IgD-negative memory B cell (primary cell): Measurements from ENCODE around the gene NNAT. TPM values are rescaled to one million over a fixed set of nuclear protein-coding genes. Genes with fewer than 3 reads are reported as not detected.
A peak's percentile ranks its signal among the peaks of the same experiment; 100 is the strongest.

Experiments
- H3K27ac Mint-ChIP-seq, 3 donors: one replicate each; pipeline ENCODE4 v1.8.0; 2020 to 2022; ENCODE audit warnings: mild to moderate bottlenecking in 3 of 3, mixed read lengths in 3 of 3, moderate library complexity in 1 of 3
- H3K27me3 Mint-ChIP-seq: one replicate; pipeline ENCODE4 v1.8.0; 2021; ENCODE audit warnings: mixed read lengths
- H3K36me3 Mint-ChIP-seq: one replicate; pipeline ENCODE4 v1.8.0; 2020; ENCODE audit warnings: mild to moderate bottlenecking, mixed read lengths
- H3K4me1 Mint-ChIP-seq, 3 donors: one replicate each; pipeline ENCODE4 v1.8.0; 2020 to 2022; ENCODE audit warnings: mixed read lengths in 3 of 3, mild to moderate bottlenecking in 1 of 3
- H3K4me3 Mint-ChIP-seq, 4 donors: one replicate each; pipeline ENCODE4 v1.8.0; 2020 to 2022; ENCODE audit warnings: mild to moderate bottlenecking in 4 of 4, mixed read lengths in 4 of 4, moderate library complexity in 3 of 4
- H3K9me3 Mint-ChIP-seq, 3 donors: one replicate each; pipeline ENCODE4 v1.8.0; 2020 to 2021; ENCODE audit warnings: mixed read lengths in 3 of 3, mild to moderate bottlenecking in 1 of 3
- polyA plus RNA-seq: library from polyadenylated mRNA; unstranded; fragments of 300-500 nt; fragmentation: Illumina TruSeq; gene quantifications from one replicate; pipeline ENCODE4 v1.2.3, GENCODE V29; 2021

Gene NNAT
- polyA plus RNA-seq, 1 donor from 2014 or later = not detected

DNA sequence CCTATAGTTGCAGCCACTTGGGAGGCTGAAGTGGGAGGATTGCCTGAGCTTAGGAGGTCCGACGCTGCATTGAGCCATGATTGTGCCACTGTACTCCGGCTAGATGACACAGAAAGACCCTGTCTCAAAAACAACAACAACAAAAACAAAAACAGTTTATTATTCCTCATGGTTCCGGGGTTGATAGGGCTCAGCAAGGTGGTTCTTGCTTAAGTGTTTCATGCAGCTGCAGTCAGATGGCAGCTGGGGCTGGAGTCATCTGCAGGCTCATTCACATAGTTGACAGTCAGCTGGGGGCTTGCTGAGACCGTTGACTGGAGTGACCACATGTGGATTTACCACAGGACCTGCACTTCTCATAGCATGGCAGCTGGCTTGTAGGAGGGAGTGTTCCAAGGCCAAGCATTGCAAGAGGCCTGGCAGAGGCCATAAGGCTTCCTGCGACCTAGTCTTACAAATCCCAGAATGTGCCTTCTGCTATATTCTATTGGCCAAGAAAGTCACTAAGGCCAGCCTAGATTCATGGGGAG, 28.9 kb upstream of the NNAT start:
- Mint-ChIP-seq H3K4me1 (peaks cover 6 to 10% (median 10%) of the 10 kb centered on the region in 3 donors), H3K27me3 (no peaks in the 10 kb centered on the region), H3K36me3 (peaks cover 15% of the 10 kb centered on the region), H3K4me3 (no peak overlapping the region), H3K9me3 (peaks cover 0 to 3% (median 0%) of the 10 kb centered on the region in 3 donors), H3K27ac (no peak overlapping the region)

DNA sequence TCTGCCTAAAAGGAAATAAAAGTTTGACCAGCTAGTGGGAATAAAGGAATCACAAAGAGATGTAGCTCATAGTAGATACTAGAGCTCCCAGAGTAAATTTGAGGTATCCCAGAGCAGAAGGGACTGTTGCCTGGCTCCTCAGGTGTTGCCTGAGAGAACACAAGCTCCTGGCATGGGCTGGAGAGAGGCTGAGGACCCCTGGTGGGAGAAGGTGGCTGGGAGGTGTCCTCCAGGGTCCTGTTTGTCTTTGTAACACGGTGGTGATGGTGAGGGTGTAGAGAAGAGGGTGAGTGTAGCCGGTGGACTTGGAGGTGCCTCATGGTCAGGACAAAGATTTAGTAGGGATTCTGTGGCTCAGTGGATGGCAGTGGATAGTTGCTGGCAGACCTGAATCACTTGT, 28.1 kb upstream of the NNAT start:
- no peak overlapping the region for H3K4me3 Mint-ChIP-seq
- no peak overlapping the region for H3K27ac Mint-ChIP-seq
- H3K4me1 Mint-ChIP-seq = peaks cover 0 to 4% (median 2%) of the 10 kb centered on the region in 3 donors
- no peaks in the 10 kb centered on the region for H3K27me3 Mint-ChIP-seq
- H3K9me3 Mint-ChIP-seq = peaks cover 0 to 3% (median 0%) of the 10 kb centered on the region in 3 donors
- peaks cover 15% of the 10 kb centered on the region for H3K36me3 Mint-ChIP-seq

DNA sequence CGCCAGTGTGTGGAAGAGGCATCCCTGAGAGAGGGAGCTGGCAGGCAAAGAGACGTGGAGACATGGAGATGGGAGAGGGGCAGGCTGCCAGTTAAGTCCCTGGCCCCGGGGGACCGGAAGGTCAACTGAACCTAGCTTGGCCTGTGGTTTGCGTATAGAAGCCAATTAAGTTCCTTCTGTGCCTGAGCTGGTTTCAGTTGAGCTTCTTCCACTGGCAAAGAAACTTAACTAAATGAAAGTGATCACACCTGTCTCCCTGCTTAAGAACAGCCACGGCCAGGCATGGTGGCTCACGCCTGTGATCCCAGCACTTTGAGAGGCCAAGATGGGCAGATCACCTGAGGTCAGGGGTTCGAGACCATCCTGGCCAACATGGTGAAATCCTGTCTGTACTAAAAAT, 26.7 kb upstream of the NNAT start:
- Mint-ChIP-seq H3K27me3 (no peaks in the 10 kb centered on the region), H3K4me1 (peaks cover 0 to 5% (median 0%) of the 10 kb centered on the region in 3 donors), H3K4me3 (no peak overlapping the region), H3K27ac (no peak overlapping the region), H3K36me3 (peaks cover 17% of the 10 kb centered on the region), H3K9me3 (peaks cover 0 to 3% (median 0%) of the 10 kb centered on the region in 3 donors)

DNA sequence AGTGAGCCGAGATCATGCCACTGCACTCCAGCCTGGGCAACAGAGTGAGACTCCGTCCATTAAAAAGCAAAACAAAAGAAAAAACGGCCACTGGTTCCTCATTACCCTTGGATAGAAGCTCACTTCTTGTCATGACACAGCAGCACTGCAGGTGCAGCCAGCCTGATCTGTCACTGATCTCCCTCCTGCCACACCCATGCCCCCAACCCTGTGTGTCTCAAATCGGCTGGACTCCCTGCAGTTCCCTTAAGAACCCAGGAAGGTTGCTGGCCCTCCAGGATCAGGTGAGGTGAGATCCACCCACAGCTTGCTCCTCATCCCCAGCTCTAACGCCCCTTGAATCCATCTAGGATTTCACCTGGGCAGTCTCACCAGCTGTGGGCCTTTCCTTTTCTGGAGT, 26.3 kb upstream of the NNAT start:
- Mint-ChIP-seq H3K4me3 (no peak overlapping the region), H3K36me3 (peaks cover 17% of the 10 kb centered on the region), H3K27me3 (no peaks in the 10 kb centered on the region)

DNA sequence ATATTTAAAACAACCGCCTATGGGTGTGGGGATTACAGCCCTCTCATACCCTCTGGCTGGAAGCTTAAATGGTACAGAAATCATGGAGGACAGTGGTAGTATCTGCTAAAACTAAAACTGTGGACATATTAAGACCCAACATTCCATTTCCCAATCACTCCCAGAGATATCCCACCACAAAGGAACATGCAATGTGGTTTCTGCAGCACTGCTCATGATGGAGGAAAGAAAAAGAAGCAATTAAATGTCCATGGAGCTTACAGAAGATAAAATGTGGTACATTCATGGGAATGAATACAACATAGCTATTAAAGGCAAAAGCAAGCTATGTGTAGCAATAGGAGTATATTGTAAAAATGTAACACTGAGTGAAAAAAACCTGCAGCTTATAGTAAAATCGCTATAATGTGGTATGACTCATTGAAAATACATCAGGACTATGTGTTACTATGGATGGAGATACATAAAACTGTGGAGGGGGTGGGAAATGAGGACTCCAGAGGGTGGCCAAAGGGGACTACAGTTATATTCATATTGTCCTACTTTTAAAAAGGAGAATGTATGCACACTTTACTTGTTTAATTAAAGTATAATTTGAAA, 22.9 kb upstream of the NNAT start:
- no peak overlapping the region for H3K4me3 Mint-ChIP-seq

More for the DNA sequence above, 26.3 kb upstream of the NNAT start:
- no peak overlapping the region for H3K27ac Mint-ChIP-seq
- peaks cover 0 to 3% (median 0%) of the 10 kb centered on the region in 3 donors for H3K9me3 Mint-ChIP-seq
- peaks cover 0 to 5% (median 0%) of the 10 kb centered on the region in 3 donors for H3K4me1 Mint-ChIP-seq

DNA sequence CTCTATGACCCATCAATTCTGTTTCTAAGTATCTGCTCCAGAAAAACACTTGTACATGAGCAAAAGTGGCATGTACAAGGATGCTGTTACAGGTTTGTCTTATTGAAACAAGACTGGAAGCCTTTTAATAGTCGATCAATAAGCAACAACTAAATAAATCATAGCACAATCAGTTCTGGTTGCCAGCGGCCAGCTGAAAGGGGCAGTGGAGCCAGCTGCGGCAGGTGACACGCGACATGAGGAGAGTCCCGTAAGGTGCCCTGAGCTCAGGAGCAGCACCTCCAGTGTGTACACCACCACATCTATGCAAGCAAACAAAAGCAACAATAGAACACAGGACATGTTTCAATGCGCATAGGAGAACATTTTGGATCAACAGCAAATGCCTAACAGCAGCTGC, 20.7 kb upstream of the NNAT start:
- H3K9me3 Mint-ChIP-seq = no peaks in the 10 kb centered on the region
- peaks cover 0 to 4% (median 3%) of the 10 kb centered on the region in 3 donors for H3K4me1 Mint-ChIP-seq
- peaks cover 5% of the 10 kb centered on the region for H3K36me3 Mint-ChIP-seq
- no peak overlapping the region for H3K4me3 Mint-ChIP-seq
- no peak overlapping the region for H3K27ac Mint-ChIP-seq
- H3K27me3 Mint-ChIP-seq = no peaks in the 10 kb centered on the region

More for the DNA sequence above, 22.9 kb upstream of the NNAT start:
- Mint-ChIP-seq H3K4me1 (peaks cover 0 to 3% (median 3%) of the 10 kb centered on the region in 3 donors), H3K27me3 (no peaks in the 10 kb centered on the region), H3K27ac (no peak overlapping the region), H3K36me3 (peaks cover 13% of the 10 kb centered on the region), H3K9me3 (no peaks in the 10 kb centered on the region)

DNA sequence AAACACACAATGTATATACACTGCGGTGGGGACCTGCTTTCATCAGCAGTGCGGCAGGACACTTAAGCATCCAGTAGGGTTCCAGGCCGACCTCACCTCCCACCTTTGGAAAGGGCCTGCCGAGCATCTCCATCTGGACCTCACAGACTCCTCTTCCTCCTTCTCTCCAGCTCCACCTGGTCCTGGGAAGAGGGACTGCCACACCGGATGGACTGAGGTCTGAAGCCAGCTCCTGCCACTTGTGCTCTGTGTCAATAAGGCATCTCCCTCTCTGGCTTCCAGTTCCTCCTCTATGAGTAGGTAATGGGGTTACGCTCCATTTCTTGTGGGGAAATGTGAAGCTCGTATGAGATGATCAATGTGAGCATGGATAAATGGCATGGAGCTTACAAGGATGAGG, 19.1 kb upstream of the NNAT start:
- Mint-ChIP-seq H3K9me3 (no peaks in the 10 kb centered on the region), H3K36me3 (peaks cover 5% of the 10 kb centered on the region), H3K4me3 (no peak overlapping the region), H3K4me1 (peaks cover 0 to 4% (median 3%) of the 10 kb centered on the region in 3 donors), H3K27me3 (no peaks in the 10 kb centered on the region), H3K27ac (no peak overlapping the region)

DNA sequence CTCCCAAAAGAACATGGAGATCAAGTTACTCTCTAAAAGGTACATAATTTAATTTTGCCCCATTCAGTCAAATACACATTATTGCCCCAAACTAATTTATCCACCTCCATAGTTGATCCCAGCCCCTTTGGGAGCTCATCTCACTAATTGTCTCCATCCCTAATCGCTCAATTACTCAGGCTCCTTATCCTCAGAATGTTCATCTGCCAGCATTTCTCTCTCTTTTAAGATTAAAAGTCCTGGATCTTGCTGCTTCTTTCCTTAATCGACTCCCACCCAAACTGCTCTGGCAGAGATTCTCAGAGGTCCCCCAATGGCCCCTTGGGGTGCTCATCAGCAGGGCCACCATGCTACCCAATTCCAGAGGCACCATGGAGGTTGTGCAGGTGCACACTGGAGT, 18.4 kb upstream of the NNAT start:
- Mint-ChIP-seq H3K36me3 (peaks cover 5% of the 10 kb centered on the region), H3K27ac (no peak overlapping the region), H3K4me1 (peaks cover 0 to 4% (median 3%) of the 10 kb centered on the region in 3 donors), H3K9me3 (no peaks in the 10 kb centered on the region), H3K4me3 (no peak overlapping the region), H3K27me3 (no peaks in the 10 kb centered on the region)

DNA sequence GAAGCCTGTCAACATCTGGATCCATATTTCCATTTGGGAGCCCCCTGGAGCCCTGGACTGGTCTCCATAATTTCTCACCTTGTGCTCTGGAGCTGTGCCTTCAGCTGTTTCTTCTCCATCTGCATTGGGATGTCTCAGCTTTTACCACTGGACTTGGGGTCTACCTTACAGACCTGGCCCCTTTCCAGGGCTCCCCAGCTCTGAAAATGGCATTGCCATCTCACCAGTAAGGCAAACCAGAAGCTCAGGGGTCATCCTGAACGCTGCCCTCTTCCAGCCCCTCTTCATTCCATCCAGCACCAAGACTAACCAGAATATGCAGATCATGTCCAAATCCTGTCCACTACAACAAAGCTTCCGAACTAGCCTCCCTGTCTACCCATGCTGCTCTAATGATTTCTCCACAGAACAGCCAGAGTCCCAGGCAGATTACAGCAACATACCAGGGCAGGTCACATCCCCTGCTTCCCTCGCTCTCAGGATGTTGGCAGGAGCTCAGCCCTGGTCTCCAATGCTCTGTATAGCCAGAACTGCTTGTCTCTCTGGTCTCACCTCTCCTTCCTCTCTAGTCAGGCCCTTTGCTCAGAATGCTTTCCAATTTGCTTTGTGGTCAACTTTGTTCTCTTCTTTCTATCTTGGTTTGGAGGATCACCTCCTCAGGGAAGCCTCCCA, 17.7 kb upstream of the NNAT start:
- peaks cover 5% of the 10 kb centered on the region for H3K36me3 Mint-ChIP-seq
- H3K27me3 Mint-ChIP-seq = no peaks in the 10 kb centered on the region
- peaks cover 0 to 4% (median 3%) of the 10 kb centered on the region in 3 donors for H3K4me1 Mint-ChIP-seq
- no peak overlapping the region for H3K4me3 Mint-ChIP-seq
- no peaks in the 10 kb centered on the region for H3K9me3 Mint-ChIP-seq
- no peak overlapping the region for H3K27ac Mint-ChIP-seq

DNA sequence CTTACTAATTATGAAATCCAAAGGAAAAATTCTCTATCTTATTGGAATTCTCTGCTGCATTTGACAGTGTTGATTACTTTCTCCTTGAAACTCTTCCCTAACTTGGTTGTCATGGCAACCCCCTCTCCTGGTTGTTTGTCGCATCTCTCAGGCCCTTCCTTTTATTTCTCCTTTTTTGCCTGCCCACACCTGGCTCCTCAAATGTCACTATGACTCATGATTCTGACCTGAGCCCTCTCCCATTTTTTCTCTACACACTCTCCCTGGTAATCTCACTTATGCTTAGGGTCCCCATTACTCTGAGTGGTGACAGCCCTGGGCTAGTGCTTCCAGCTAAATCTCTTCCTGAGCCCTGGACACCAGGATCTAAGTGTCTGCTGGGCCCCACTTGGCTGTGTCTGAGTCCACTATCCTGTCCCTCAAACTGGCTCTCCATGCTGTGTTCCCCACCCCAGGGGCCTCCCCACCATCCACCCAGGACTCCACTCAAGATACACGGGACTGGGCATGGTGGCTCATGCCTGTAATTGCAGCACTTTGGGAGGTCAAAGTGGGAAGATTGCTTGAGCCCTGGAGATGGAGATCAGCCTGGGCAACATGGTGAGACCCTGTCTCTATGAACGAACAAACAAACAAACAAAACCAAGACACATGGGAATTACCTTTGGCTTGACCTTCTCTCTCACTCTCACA, 16.5 kb upstream of the NNAT start:
- Mint-ChIP-seq H3K36me3 (peaks cover 5% of the 10 kb centered on the region), H3K4me3 (no peak overlapping the region), H3K27ac (no peak overlapping the region), H3K4me1 (peaks cover 1 to 3% (median 2%) of the 10 kb centered on the region in 3 donors), H3K9me3 (no peaks in the 10 kb centered on the region), H3K27me3 (no peaks in the 10 kb centered on the region)

DNA sequence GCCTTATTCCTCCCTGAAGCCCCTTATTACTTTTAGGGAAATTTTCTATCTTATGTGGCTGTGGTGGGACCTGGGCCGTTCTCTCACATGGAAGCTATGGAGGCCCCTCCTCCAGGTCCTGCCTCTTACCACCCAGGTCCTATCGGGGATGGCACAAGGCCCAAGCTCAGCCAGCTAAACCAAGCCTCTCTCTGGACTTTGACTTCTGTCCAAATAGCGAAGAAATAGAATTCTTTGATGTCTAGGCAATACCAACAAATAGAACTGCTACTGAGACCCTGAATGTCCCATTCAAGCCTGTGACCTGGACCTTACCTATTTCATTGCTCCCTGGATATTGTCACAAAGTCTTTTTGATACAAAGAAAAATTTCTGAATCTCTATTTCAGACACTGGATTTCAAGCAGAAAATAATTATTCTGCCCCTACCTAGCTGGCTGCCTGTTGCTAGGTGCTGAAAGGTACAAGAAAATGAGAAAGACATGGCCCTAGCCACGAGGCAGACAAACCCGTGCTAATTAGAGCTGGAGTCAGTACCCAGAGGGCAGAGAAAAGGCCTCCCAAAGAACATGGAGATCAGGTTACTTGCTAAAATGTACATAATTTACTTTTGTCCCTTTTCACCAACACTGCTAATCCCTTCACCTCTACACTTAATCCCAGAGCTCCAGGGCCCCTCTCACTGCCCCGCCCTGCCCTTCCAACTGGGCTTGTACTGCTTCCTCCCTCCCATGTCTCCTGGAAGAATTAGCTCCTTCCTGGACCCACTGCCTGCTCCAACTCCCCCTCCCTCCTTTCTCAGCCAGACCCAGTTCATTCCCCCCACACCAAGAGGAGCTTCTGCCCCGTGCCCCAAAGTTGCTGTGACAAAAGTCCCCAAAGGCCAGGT, 15.5 kb upstream of the NNAT start:
- H3K4me3 Mint-ChIP-seq = no peak overlapping the region
- H3K36me3 Mint-ChIP-seq = peaks cover 6% of the 10 kb centered on the region
- H3K4me1 Mint-ChIP-seq = peaks cover 1 to 3% (median 2%) of the 10 kb centered on the region in 3 donors
- no peaks in the 10 kb centered on the region for H3K9me3 Mint-ChIP-seq
- H3K27me3 Mint-ChIP-seq = no peaks in the 10 kb centered on the region
- H3K27ac Mint-ChIP-seq = no peak overlapping the region

DNA sequence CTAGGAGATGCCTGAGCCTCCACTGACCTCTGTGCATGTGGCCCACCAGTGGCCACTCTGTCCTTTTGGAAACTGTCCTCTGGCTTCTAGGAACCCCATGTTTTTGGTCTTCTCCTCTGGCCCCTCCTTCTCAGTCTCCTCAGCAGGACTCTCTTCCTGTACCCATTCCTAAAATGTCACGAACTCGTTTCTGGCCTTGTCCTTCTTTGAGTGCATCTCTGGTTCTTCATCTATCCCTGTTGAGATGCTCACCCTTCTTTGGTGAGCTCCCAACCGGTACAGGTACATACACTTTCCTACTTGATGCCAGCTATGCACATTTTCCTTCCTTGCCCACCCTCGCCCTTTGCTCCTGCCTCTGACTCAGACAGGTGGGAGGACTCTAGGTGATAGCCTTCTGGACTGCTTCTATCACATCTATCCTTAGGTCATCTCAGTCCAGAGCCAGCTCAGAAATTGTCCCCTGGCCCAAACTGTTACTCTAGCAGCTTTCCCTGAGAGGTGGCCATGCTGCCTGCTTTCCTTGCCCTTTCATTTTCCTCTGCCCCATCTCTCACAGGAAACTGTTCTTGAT, 14.8 kb upstream of the NNAT start:
- Mint-ChIP-seq H3K27me3 (no peaks in the 10 kb centered on the region), H3K4me1 (peaks cover 1 to 3% (median 2%) of the 10 kb centered on the region in 3 donors), H3K27ac (no peak overlapping the region), H3K4me3 (no peak overlapping the region), H3K36me3 (peaks cover 11% of the 10 kb centered on the region), H3K9me3 (no peaks in the 10 kb centered on the region)

DNA sequence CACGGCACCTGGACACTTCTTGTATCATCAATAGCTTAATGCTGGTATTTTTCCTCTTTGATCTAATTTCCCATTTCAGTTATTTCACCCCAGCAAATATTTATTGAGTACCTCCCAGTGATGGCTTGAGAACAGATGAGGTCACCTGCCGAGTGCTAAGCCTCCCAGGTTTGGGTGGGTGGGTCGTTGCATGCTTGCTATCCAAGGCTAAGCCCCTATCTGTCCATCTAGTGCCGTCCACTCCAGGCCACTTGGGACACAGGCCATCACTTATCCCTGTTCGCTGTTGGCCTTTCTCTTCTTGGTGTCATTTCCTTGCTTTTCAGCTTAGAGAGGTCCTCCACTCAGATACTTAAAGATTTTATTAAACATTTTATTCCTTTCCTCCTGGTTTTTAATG, 10.8 kb upstream of the NNAT start:
- no peak overlapping the region for H3K27ac Mint-ChIP-seq

DNA sequence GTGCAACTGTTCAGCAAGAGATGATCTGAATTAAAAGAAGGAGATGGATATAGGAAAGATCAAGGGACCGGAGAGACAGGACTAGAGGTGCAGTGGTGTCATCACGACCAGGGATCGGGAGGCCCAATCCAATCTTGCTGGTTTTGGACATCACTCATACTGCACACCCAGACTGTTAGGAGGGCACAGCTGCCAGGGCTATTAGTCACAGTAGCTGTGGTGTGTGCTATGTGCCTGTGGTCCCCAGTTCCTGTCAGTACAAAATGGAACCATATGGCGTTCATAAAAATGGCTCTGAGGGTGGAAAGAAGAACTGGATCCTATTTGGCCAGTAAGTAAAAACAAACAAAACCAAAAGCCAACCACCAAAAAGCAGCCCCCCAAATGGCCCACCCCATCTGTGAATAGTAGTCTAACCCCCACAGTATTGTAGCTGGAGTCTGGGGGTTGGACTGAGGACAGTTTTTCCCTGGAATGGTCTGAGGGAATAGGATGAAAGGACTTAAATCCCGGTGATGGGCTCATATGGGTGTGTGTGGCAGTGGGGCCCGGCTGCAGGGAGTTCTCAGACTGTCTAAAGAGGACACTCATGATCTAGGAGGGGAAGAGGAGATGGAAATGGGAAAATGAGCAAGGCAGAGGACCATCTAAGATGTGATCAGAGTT, 9.3 kb upstream of the NNAT start:
- H3K9me3 Mint-ChIP-seq = no peaks in the 10 kb centered on the region

More for the DNA sequence above, 10.8 kb upstream of the NNAT start:
- Mint-ChIP-seq H3K36me3 (peaks cover 8% of the 10 kb centered on the region), H3K27me3 (no peaks in the 10 kb centered on the region), H3K9me3 (no peaks in the 10 kb centered on the region), H3K4me1 (peaks cover 0 to 4% (median 3%) of the 10 kb centered on the region in 3 donors), H3K4me3 (no peak overlapping the region)

More for the DNA sequence above, 9.3 kb upstream of the NNAT start:
- Mint-ChIP-seq H3K27ac (peak overlapping the region in 1 of 3 donors; percentile 86), H3K27me3 (no peaks in the 10 kb centered on the region), H3K36me3 (peaks cover 8% of the 10 kb centered on the region), H3K4me1 (peaks cover 0 to 9% (median 3%) of the 10 kb centered on the region in 3 donors), H3K4me3 (no peak overlapping the region)
